Mesenchymal stem cell (in vitro differentiated cells and primary cell): ENCODE results near the gene RAD52. TPM values are rescaled to one million over a fixed set of nuclear protein-coding genes. Genes with fewer than 3 reads are reported as not detected.

Source experiments
- DNase-seq: peaks from one replicate; pipeline ENCODE4 v3.0.0-alpha.2; 2013
- H2AFZ ChIP-seq: one replicate; pipeline ENCODE4 v1.6.1; 2013; ENCODE audit warnings: low read depth, mild to moderate bottlenecking, control low read depth, inconsistent platforms, low read length, moderate library complexity
- H2AK5ac ChIP-seq: 2 replicates; pipeline ENCODE4 v1.6.1; 2013; ENCODE audit warnings: low read length, moderate library complexity, mild to moderate bottlenecking, inconsistent platforms; ENCODE audit not compliant: severe bottlenecking
- H2BK120ac ChIP-seq: one replicate; pipeline ENCODE4 v1.6.1; 2013; ENCODE audit warnings: low read depth, mild to moderate bottlenecking, inconsistent platforms, low read length, moderate library complexity
- H2BK12ac ChIP-seq, 2 experiments: one replicate each; pipeline ENCODE4 v1.6.1; 2013; ENCODE audit warnings: inconsistent platforms in 2 of 2, low read length in 2 of 2, mild to moderate bottlenecking in 2 of 2, moderate library complexity in 2 of 2, control low read depth in 1 of 2
- H2BK15ac ChIP-seq: one replicate; pipeline ENCODE4 v1.6.1; 2013; ENCODE audit warnings: mild to moderate bottlenecking, low read depth, inconsistent platforms; ENCODE audit not compliant: poor library complexity, severe bottlenecking
- H2BK5ac ChIP-seq: 2 replicates; pipeline ENCODE4 v1.6.1; 2013; ENCODE audit warnings: low read depth, mild to moderate bottlenecking, low read length, control low read depth, inconsistent platforms; ENCODE audit not compliant: poor library complexity, severe bottlenecking
- H3K14ac ChIP-seq, 2 experiments: one replicate each; pipeline ENCODE4 v1.6.1; 2013; ENCODE audit warnings: inconsistent platforms in 2 of 2, low read length in 2 of 2, control low read depth in 1 of 2, mild to moderate bottlenecking in 1 of 2, moderate library complexity in 1 of 2
- H3K18ac ChIP-seq, 2 experiments: one replicate each; pipeline ENCODE4 v1.6.1; 2013; ENCODE audit warnings: inconsistent platforms in 2 of 2, low read length in 2 of 2, control low read depth in 1 of 2, low read depth in 1 of 2, mild to moderate bottlenecking in 1 of 2
- H3K23ac ChIP-seq, 2 experiments: one replicate each; pipeline ENCODE4 v1.6.1; 2013; ENCODE audit warnings: inconsistent platforms in 2 of 2, low read length in 2 of 2, mild to moderate bottlenecking in 2 of 2, moderate library complexity in 2 of 2, control low read depth in 1 of 2
- H3K27ac ChIP-seq: 2 replicates; pipeline ENCODE4 v1.5.1; 2013; ENCODE audit warnings: mild to moderate bottlenecking, moderate library complexity, low read length, control low read depth, inconsistent platforms; ENCODE audit not compliant: poor library complexity, severe bottlenecking
- H3K27me3 ChIP-seq, 2 experiments: 2 replicates each; pipeline versions ENCODE4 v1.6.1 to v1.7.0; 2013; ENCODE audit warnings: low read length in 2 of 2, mild to moderate bottlenecking in 2 of 2, moderate library complexity in 2 of 2, control low read depth in 1 of 2, inconsistent platforms in 1 of 2; ENCODE audit not compliant: control insufficient read depth in 1 of 2, insufficient read depth in 1 of 2
- H3K36me3 ChIP-seq, 2 experiments: 2 replicates each; pipeline versions ENCODE4 v1.6.1 to v1.7.0; 2013; ENCODE audit warnings: low read length in 2 of 2, control low read depth in 1 of 2, inconsistent platforms in 1 of 2, low read depth in 1 of 2, mild to moderate bottlenecking in 1 of 2; ENCODE audit not compliant: insufficient read depth in 2 of 2, control insufficient read depth in 1 of 2
- H3K4ac ChIP-seq, 2 experiments: one replicate each; pipeline ENCODE4 v1.6.1; 2013; ENCODE audit warnings: inconsistent platforms in 2 of 2, low read length in 2 of 2, mild to moderate bottlenecking in 2 of 2, moderate library complexity in 2 of 2, control low read depth in 1 of 2, low read depth in 1 of 2
- H3K4me1 ChIP-seq: 2 replicates; pipeline ENCODE4 v1.6.1; 2013; ENCODE audit warnings: low read depth, low read length, control low read depth; ENCODE audit not compliant: control insufficient read depth, insufficient read depth
- H3K4me2 ChIP-seq: 2 replicates; pipeline ENCODE4 v1.6.1; 2013; ENCODE audit warnings: low read length, mild to moderate bottlenecking, inconsistent platforms; ENCODE audit not compliant: poor library complexity, severe bottlenecking
- H3K4me3 ChIP-seq, 2 experiments: 2 replicates each; pipeline versions ENCODE4 v1.5.1 to v1.7.0; 2013; ENCODE audit warnings: low read length in 2 of 2, mild to moderate bottlenecking in 2 of 2, control low read depth in 1 of 2, low read depth in 1 of 2; ENCODE audit not compliant: insufficient read depth in 1 of 2
- H3K79me1 ChIP-seq: replicated peaks from 2 replicates; pipeline ENCODE4 v1.6.1; 2013; ENCODE audit warnings: mild to moderate bottlenecking, control low read depth, low read length, inconsistent platforms; ENCODE audit not compliant: poor library complexity, severe bottlenecking
- H3K9ac ChIP-seq: 2 replicates; pipeline ENCODE4 v1.7.0; 2013; ENCODE audit warnings: mild to moderate bottlenecking, low read length, moderate library complexity
- H3K9me3 ChIP-seq: 2 replicates; pipeline ENCODE4 v1.7.0; 2013; ENCODE audit warnings: mild to moderate bottlenecking, low read length; ENCODE audit not compliant: control insufficient read depth
- H4K8ac ChIP-seq: one replicate; pipeline ENCODE4 v1.6.1; 2013; ENCODE audit warnings: inconsistent platforms, mild to moderate bottlenecking, low read length, moderate library complexity
- H4K91ac ChIP-seq: one replicate; pipeline ENCODE4 v1.6.1; 2013; ENCODE audit warnings: mild to moderate bottlenecking, low read length, inconsistent platforms
- WGBS: methylation state at CpG from one replicate; pipeline ENCODE4 v1.1.7; 2013; ENCODE audit warnings: mixed read lengths; 5-methylcytosine and 5-hydroxymethylcytosine counted together
- polyA plus RNA-seq, 2 experiments: library from polyadenylated mRNA; stranded (reverse); fragments of 200-250 nt; gene quantifications; one replicate each; pipeline ENCODE4 v1.2.3, GENCODE V29; 2013

Gene RAD52
- polyA plus RNA-seq (2013, experiment 1 of 2): 4.0 TPM
- 4.5 TPM for polyA plus RNA-seq (2013, experiment 2 of 2)

DNA sequence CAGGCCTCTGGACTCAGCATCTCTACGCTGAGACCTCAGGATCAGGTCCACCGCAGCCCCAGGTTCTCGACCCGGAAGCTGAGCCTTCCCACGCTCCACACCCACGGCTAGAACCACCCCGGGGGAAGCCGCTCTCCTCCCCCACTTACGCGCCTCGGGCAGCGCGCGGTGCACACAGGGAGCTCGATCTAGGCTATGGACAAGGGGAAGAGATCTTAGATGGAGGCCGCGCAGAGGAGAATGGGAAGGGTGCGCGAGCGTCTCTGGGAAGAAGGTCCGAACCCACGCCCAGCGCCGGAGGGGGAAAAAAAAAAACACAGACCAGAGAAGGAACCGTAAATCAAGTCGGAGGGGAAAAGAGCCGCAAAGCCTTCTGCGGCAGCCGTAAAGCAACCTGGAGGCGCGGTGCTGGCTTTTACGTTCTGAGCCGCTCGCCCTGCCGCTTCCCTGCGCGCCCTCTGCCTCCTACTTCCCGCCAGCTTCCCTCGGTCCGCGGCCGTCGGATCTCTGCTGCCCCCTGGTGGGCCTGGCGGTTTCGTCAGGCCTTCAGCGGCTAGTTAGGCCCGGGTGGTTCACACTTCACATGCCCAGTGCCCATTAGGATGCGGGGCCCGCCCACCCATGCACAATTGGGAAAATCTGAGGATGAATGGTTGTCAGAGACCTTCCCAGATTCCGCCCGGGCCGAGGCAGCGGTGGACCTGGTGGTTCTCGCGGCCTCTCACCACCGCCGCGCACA lies at the start of gene RAD52:
RAD52 (minus strand) TSS at position 242 of the 739 bp plus-strand sequence. CDS start 16,636 bp downstream, outside the sequence.
- H3K27ac ChIP-seq: peak within 1 kb of the TSS; percentile 99
- peaks cover 10% of the 10 kb centered on the region for H3K4me1 ChIP-seq
- peak within 1 kb of the TSS; percentile 2 to 96 for H3K23ac ChIP-seq
- H4K91ac ChIP-seq: peak within 1 kb of the TSS; percentile 90
- H2AFZ ChIP-seq: peak within 1 kb of the TSS; percentile 79
- H4K8ac ChIP-seq: peak within 1 kb of the TSS; percentile 99
- peak within 1 kb of the TSS; percentile 80 to 97 for H3K4me3 ChIP-seq
- WGBS: 2% methylated on average over 48 of the region's 58 CpGs
- peak within 1 kb of the TSS; percentile 78 for H2AK5ac ChIP-seq
- no peaks in the 10 kb centered on the region for H3K36me3 ChIP-seq
- peak within 1 kb of the TSS in 1 of 2 experiments; percentile 61 for H3K14ac ChIP-seq
- peak within 1 kb of the TSS; percentile 54 for H3K4me2 ChIP-seq
- peak; percentile 99 for DNase-seq
- peak within 1 kb of the TSS; percentile 95 for H3K9ac ChIP-seq
- peak within 1 kb of the TSS; percentile 89 for H2BK15ac ChIP-seq
- peak within 1 kb of the TSS in 1 of 2 experiments; percentile 59 for H2BK12ac ChIP-seq
- H3K27me3 ChIP-seq: no peaks in the 10 kb centered on the region
- no peaks in the 10 kb centered on the region for H3K79me1 ChIP-seq
- H3K9me3 ChIP-seq: no peaks in the 10 kb centered on the region
- H3K18ac ChIP-seq: peak within 1 kb of the TSS; percentile 90 to 98
- peak within 1 kb of the TSS; percentile 89 to 98 for H3K4ac ChIP-seq
- H2BK5ac ChIP-seq: peak within 1 kb of the TSS; percentile 95
- H2BK120ac ChIP-seq: peak within 1 kb of the TSS; percentile 54

DNA sequence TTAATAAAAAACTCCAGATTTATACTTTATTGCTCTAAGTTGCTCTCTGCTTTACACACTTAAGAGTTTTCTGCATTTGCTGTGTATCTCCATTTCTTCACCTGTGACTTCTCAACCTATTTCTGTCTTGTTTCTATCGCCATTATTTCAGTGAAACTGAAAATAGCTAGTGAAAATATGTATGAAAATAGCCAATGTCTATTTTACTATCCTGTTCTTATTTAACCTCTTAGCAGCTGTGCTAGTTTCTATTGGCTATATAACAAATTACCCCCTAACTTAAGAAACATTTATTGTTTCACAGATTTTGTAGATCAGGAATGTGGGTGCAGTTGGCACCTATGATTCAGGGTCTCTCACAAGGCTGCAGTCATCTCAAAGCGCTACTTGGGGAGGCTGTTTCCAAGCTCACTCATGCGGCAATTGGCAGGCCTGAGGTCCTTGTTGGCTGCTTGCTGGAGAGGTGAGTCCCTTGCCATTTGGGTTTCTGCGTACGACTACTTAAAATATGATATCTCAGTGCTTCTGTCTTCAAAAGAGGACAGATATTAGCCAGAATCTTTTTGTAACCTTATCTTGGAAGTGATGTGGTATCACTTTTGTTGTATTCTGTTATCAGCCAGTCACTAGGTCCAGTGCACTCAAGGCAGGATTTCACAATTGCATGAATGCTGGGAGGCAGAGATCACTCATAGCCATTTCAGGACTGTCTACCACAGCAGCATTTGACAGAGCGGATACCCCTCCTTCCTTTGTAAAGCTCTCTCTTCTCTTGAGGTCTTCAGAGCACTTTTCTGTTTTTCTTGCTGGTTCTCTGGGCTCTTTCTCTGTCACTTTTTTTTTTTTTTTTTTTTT lies 48.8 kb upstream of the RAD52 start:
- Histone ChIP-seq H3K27me3 (no peaks in the 10 kb centered on the region), H3K4ac (no peak overlapping the region), H3K14ac (no peak overlapping the region), H3K9me3 (no peaks in the 10 kb centered on the region), H4K91ac (no peak overlapping the region), H2AFZ (no peak overlapping the region), H3K79me1 (peaks cover 12% of the 10 kb centered on the region), H4K8ac (no peak overlapping the region), H2AK5ac (no peak overlapping the region), H2BK15ac (no peak overlapping the region), H3K9ac (no peak overlapping the region), H2BK5ac (no peak overlapping the region), H2BK12ac (no peak overlapping the region), H3K18ac (no peak overlapping the region), H3K27ac (no peak overlapping the region), H3K4me1 (peaks cover 3% of the 10 kb centered on the region), H2BK120ac (no peak overlapping the region), H3K23ac (no peak overlapping the region), H3K36me3 (peaks cover 4 to 6% of the 10 kb centered on the region in 2 experiments), H3K4me2 (no peak overlapping the region), H3K4me3 (no peak overlapping the region)
- no peak for DNase-seq
- 96% methylated on average over 5 of the region's 6 CpGs for WGBS

DNA sequence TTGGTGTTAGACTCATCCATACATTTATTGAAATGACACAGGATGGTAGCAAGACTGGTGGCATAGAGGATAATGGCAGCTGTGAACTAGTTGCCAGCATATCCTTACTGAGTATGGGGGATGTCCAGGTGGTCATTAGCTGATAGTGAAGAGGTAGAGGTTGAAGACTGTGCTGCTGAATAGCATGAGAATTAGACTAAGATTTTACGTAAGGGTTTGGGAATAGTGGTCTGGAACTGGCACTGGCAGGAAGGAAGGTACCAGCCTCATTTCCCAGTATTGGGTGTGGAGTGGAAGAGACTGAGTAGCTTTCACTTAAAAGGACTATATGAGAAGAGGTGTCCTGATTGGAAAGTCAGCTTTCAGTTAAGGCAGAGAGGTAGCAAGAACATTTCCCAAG lies 48.0 kb upstream of the RAD52 start:
- no peak overlapping the region for H2AK5ac ChIP-seq
- no peak overlapping the region for H3K23ac ChIP-seq
- H3K9ac ChIP-seq: no peak overlapping the region
- no peak overlapping the region for H2BK5ac ChIP-seq
- peaks cover 12% of the 10 kb centered on the region for H3K79me1 ChIP-seq
- H3K4me1 ChIP-seq: peaks cover 3% of the 10 kb centered on the region
- H3K4me3 ChIP-seq: no peak overlapping the region
- H3K27ac ChIP-seq: no peak overlapping the region
- no peak overlapping the region for H3K4ac ChIP-seq
- H4K91ac ChIP-seq: no peak overlapping the region
- H3K14ac ChIP-seq: no peak overlapping the region
- peaks cover 4 to 6% of the 10 kb centered on the region in 2 experiments for H3K36me3 ChIP-seq
- no peak overlapping the region for H4K8ac ChIP-seq
- no peak overlapping the region for H3K4me2 ChIP-seq
- H2AFZ ChIP-seq: no peak overlapping the region
- H2BK12ac ChIP-seq: no peak overlapping the region
- H2BK15ac ChIP-seq: no peak overlapping the region
- DNase-seq: no peak
- WGBS: 98% methylated on average over 1 of the region's 1 CpG
- H2BK120ac ChIP-seq: no peak overlapping the region
- H3K27me3 ChIP-seq: no peaks in the 10 kb centered on the region
- H3K18ac ChIP-seq: no peak overlapping the region
- no peaks in the 10 kb centered on the region for H3K9me3 ChIP-seq

DNA sequence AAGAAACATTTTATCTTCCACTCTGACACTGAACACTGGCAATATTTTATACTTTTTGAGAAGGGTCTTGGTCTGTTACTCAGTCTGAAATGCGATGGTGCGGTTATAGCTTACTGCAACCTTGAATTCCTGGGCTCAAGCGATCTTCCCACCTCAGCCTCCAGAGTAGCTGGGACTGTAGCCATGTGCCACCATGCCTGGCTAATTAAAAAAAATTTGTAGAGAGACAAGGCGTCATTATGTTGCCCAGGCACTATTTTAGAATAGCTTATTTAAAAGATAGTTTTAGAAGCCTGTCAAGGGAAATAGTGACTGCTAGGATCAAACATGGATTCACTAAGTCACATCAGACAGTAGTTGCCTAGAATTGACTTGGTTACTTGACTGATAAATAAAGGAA lies 47.4 kb upstream of the RAD52 start:
- H2AFZ ChIP-seq: no peak overlapping the region
- H3K27ac ChIP-seq: no peak overlapping the region
- H4K91ac ChIP-seq: no peak overlapping the region
- no peak overlapping the region for H3K4me2 ChIP-seq
- WGBS: 93% methylated on average over 4 of the region's 4 CpGs
- H3K79me1 ChIP-seq: peaks cover 15% of the 10 kb centered on the region
- H2BK12ac ChIP-seq: no peak overlapping the region
- H3K27me3 ChIP-seq: no peaks in the 10 kb centered on the region
- H3K4ac ChIP-seq: no peak overlapping the region
- no peaks in the 10 kb centered on the region for H3K9me3 ChIP-seq
- H4K8ac ChIP-seq: no peak overlapping the region
- H3K4me1 ChIP-seq: peaks cover 3% of the 10 kb centered on the region
- H3K14ac ChIP-seq: no peak overlapping the region
- no peak overlapping the region for H2BK120ac ChIP-seq
- H2BK5ac ChIP-seq: no peak overlapping the region
- no peak overlapping the region for H3K23ac ChIP-seq
- H2BK15ac ChIP-seq: no peak overlapping the region
- DNase-seq: no peak
- no peak overlapping the region for H3K4me3 ChIP-seq
- H3K36me3 ChIP-seq: peaks cover 4 to 6% of the 10 kb centered on the region in 2 experiments
- H3K18ac ChIP-seq: no peak overlapping the region
- H2AK5ac ChIP-seq: no peak overlapping the region
- no peak overlapping the region for H3K9ac ChIP-seq
